ENCODE measurements around the gene FER1L5. TPM values are rescaled to one million over a fixed set of nuclear protein-coding genes. Genes with fewer than 3 reads are reported as not detected.

The FER1L5 gene
- total RNA-seq, 1 experiment from 2014 or later = 1.2 TPM

GRCh38 chr2:96737251-96737650 is 94.7 kb downstream of the FER1L5 start:
- Histone ChIP-seq H3K4me1 (ENCODE audit: insufficient read depth, low read length) (no peaks in the 10 kb centered on the region; the same call in 1 of the 2 replicates), H2BK15ac (ENCODE audit: low read depth, low read length) (no peak overlapping the region), H3K79me1 (ENCODE audit: insufficient read depth, low read depth, low read length, poor library complexity, severe bottlenecking) (no peaks in the 10 kb centered on the region), H2BK12ac (ENCODE audit: insufficient read length, low read depth, low read length) (no peak overlapping the region), H3K9me3 (ENCODE audit: control insufficient read depth, low read depth, low read length) (no peaks in the 10 kb centered on the region), H2AFZ (ENCODE audit: low read length) (no peak overlapping the region), H3K14ac (ENCODE audit: insufficient read depth, low read length) (no peak overlapping the region), H3K9ac (ENCODE audit: extremely low read depth, insufficient read length, low read length) (no peak overlapping the region), H4K91ac (ENCODE audit: insufficient read length, low read depth, low read length) (no peak overlapping the region), H3K23ac (ENCODE audit: insufficient read length, low read depth, low read length) (no peak overlapping the region), H2BK20ac (ENCODE audit: low read depth, low read length, poor library complexity, severe bottlenecking) (no peak overlapping the region), H4K20me1 (ENCODE audit: control insufficient read depth, insufficient read depth, insufficient read length) (no peaks in the 10 kb centered on the region), H3K23me2 (ENCODE audit: insufficient read length, low read depth, low read length, poor library complexity, severe bottlenecking) (peaks cover 6% of the 10 kb centered on the region), H3K27me3 (ENCODE audit: insufficient read depth, low read length) (no peaks in the 10 kb centered on the region), H3K79me2 (ENCODE audit: insufficient read depth, low read length) (peaks cover 6% of the 10 kb centered on the region; the same call in 1 of the 2 replicates), H3K56ac (ENCODE audit: insufficient read length, low read depth, low read length) (no peak overlapping the region), H3K18ac (ENCODE audit: insufficient read length, low read depth, low read length) (no peak overlapping the region), H4K8ac (replicated peaks; ENCODE audit: insufficient read length, low read depth, low read length) (no peak overlapping the region), H3T11ph (ENCODE audit: low read length) (no peak overlapping the region), H3K4ac (ENCODE audit: low read depth, low read length) (no peak overlapping the region), H2BK120ac (ENCODE audit: low read depth, low read length, poor library complexity, severe bottlenecking) (no peak overlapping the region), H3K27ac (ENCODE audit: insufficient read length, low read depth, low read length) (no peak overlapping the region), H4K5ac (ENCODE audit: insufficient read length, low read depth, low read length) (no peak overlapping the region), H2BK5ac (ENCODE audit: insufficient read length, low read length) (no peak overlapping the region), H2AK5ac (ENCODE audit: insufficient read length, low read length) (no peak overlapping the region), H3K4me2 (ENCODE audit: insufficient read depth, insufficient read length, low read length) (no peak overlapping the region)
- no CpG with 5 or more reads among the region's 2 CpGs for WGBS (ENCODE audit: extremely low coverage, insufficient read length, low lambda C conversion rate)
- no peak for DNase-seq
- peaks cover 10 to 11% of the 10 kb centered on the region in 2 experiments for H3K4me1 Mint-ChIP-seq
- no peak overlapping the region for H3K27ac Mint-ChIP-seq
- H3K36me3 Mint-ChIP-seq (ENCODE audit: insufficient read depth in 1 of 3, low read depth in 3 of 3) = peaks cover 21 to 56% (median 48%) of the 10 kb centered on the region in 3 experiments; a peak in 6 of 7 replicates
- no peak overlapping the region for H3K4me3 Mint-ChIP-seq
- H3K9me3 Mint-ChIP-seq = no peaks in the 10 kb centered on the region
- H3K27me3 Mint-ChIP-seq (ENCODE audit: low read depth) = no peaks in the 10 kb centered on the region
- no peak for TF ChIP-seq CTCF (conservative IDR thresholded peaks at IDR 0.05)
